ENCODE measurements around the gene FGF3.

The FGF3 gene

GRCh38 chr11:69860796-69861445 is 41.7 kb upstream of the FGF3 start:
- no peak for TF ChIP-seq ZNF274 (IDR thresholded peaks at IDR 0.05; ENCODE audit: low read depth, low read length)

GRCh38 chr11:69860244-69860643 is 41.0 kb upstream of the FGF3 start:
- no peak overlapping the region for H3K4me3 ChIP-seq (ENCODE audit: low read length)
- TF ChIP-seq ZNF274 (IDR thresholded peaks at IDR 0.05; ENCODE audit: low read depth, low read length) = no peak

More at GRCh38 chr11:69860796-69861445, 41.7 kb upstream of the FGF3 start:
- H3K4me3 ChIP-seq (ENCODE audit: low read length) = no peak overlapping the region

GRCh38 chr11:69859275-69859934 is 40.2 kb upstream of the FGF3 start:
- H3K4me3 ChIP-seq (ENCODE audit: low read length) = no peak overlapping the region
- TF ChIP-seq ZNF274 (IDR thresholded peaks at IDR 0.05; ENCODE audit: low read depth, low read length) = no peak

GRCh38 chr11:69855421-69855820 is 36.2 kb upstream of the FGF3 start:
- H3K4me3 ChIP-seq (ENCODE audit: low read length) = no peak overlapping the region
- TF ChIP-seq ZNF274 (IDR thresholded peaks at IDR 0.05; ENCODE audit: low read depth, low read length) = no peak

GRCh38 chr11:69854713-69855112 is 35.5 kb upstream of the FGF3 start:
- H3K4me3 ChIP-seq (ENCODE audit: low read length) = no peak overlapping the region
- no peak for TF ChIP-seq ZNF274 (IDR thresholded peaks at IDR 0.05; ENCODE audit: low read depth, low read length)

GRCh38 chr11:69852056-69852455 is 32.8 kb upstream of the FGF3 start:
- no peak overlapping the region for H3K4me3 ChIP-seq (ENCODE audit: low read length)
- TF ChIP-seq ZNF274 (IDR thresholded peaks at IDR 0.05; ENCODE audit: low read depth, low read length) = no peak

GRCh38 chr11:69848201-69848600 is 29.0 kb upstream of the FGF3 start:
- no peak for TF ChIP-seq ZNF274 (IDR thresholded peaks at IDR 0.05; ENCODE audit: low read depth, low read length)
- no peak overlapping the region for H3K4me3 ChIP-seq (ENCODE audit: low read length)

GRCh38 chr11:69844396-69844795 is 25.2 kb upstream of the FGF3 start:
- no peak for TF ChIP-seq ZNF274 (IDR thresholded peaks at IDR 0.05; ENCODE audit: low read depth, low read length)
- no peak overlapping the region for H3K4me3 ChIP-seq (ENCODE audit: low read length)

- no peak for TF ChIP-seq ZNF274 (IDR thresholded peaks at IDR 0.05; ENCODE audit: low read depth, low read length)
- no peak overlapping the region for H3K4me3 ChIP-seq (ENCODE audit: low read length)
Observed at GRCh38 chr11:69843529-69843921, 24.3 kb upstream of the FGF3 start.

- TF ChIP-seq ZNF274 (IDR thresholded peaks at IDR 0.05; ENCODE audit: low read depth, low read length) = no peak
Observed at GRCh38 chr11:69842746-69843528, 23.7 kb upstream of the FGF3 start.

GRCh38 chr11:69841859-69842698 is 22.9 kb upstream of the FGF3 start:
- no peak overlapping the region for H3K4me3 ChIP-seq (ENCODE audit: low read length)
- no peak for TF ChIP-seq ZNF274 (IDR thresholded peaks at IDR 0.05; ENCODE audit: low read depth, low read length)

More at GRCh38 chr11:69842746-69843528, 23.7 kb upstream of the FGF3 start:
- H3K4me3 ChIP-seq (ENCODE audit: low read length) = no peak overlapping the region

GRCh38 chr11:69841170-69841858 is 22.1 kb upstream of the FGF3 start:
- no peak overlapping the region for H3K4me3 ChIP-seq (ENCODE audit: low read length)
- TF ChIP-seq ZNF274 (IDR thresholded peaks at IDR 0.05; ENCODE audit: low read depth, low read length) = no peak

GRCh38 chr11:69840371-69841169 is 21.4 kb upstream of the FGF3 start:
- no peak overlapping the region for H3K4me3 ChIP-seq (ENCODE audit: low read length)
- no peak for TF ChIP-seq ZNF274 (IDR thresholded peaks at IDR 0.05; ENCODE audit: low read depth, low read length)
